ENCODE measurements around the gene TSG101.

- TF ChIP-seq CTCF (IDR thresholded peaks at IDR 0.05 in 2 of 3, conservative IDR thresholded peaks at IDR 0.05 in 1 of 3; ENCODE audit: control insufficient read depth in 2 of 3, extremely low read depth in 1 of 3, insufficient read depth in 1 of 3, low read depth in 3 of 3, low read length in 3 of 3) (no peak), E2F4 (IDR thresholded peaks at IDR 0.05; ENCODE audit: low read depth, low read length) (no peak), EZH2 (IDR thresholded peaks at IDR 0.05; ENCODE audit: borderline replicate concordance, control insufficient read depth, low read depth, low read length) (no peak), YBX1 (IDR thresholded peaks at IDR 0.05) (no peak)
These were observed 39.7 kb upstream of the TSG101 start for GRCh38 chr11:18566406-18566805.

Data from GM12878 (cell line).